Umbilical cord (tissue), 2 donors: ENCODE results near the gene CTNNA3. TPM values are rescaled to one million over a fixed set of nuclear protein-coding genes. Genes with fewer than 3 reads are reported as not detected.
"Not testable (repeated sequence)": the region's sequence is repeated elsewhere in the genome, so short reads cannot be mapped to it uniquely, and the experiment has no call there.

ENCODE experiments used
- DNase-seq: peaks from one replicate; pipeline ENCODE4 v3.0.0-alpha.2; 2015; ENCODE audit warnings: low spot score
- total RNA-seq: library from RNA; depleted of rRNA; stranded (reverse); fragments of >200 nt; gene quantifications from one replicate; pipeline ENCODE4 v1.2.3, GENCODE V29; 2014; ENCODE audit warnings: low replicate concordance; ENCODE audit not compliant: insufficient read depth

Gene CTNNA3
- 32.7 TPM for total RNA-seq

- DNase-seq: peak; percentile 80
Observed at GRCh38 chr10:67696029-67696428, at the start of gene CTNNA3. Gene CTNNA3 (minus strand): TSS chr10:67696195.

GRCh38 chr10:67735430-67735829 is 39.4 kb upstream of the CTNNA3 start:
- DNase-seq: no peak

GRCh38 chr10:67733511-67733910 is 37.5 kb upstream of the CTNNA3 start:
- DNase-seq: no peak

GRCh38 chr10:67725567-67725966 is 29.6 kb upstream of the CTNNA3 start:
- no peak for DNase-seq

GRCh38 chr10:67723601-67724000 is 27.6 kb upstream of the CTNNA3 start:
- no peak for DNase-seq

GRCh38 chr10:67722113-67722512 is 26.1 kb upstream of the CTNNA3 start:
- no peak for DNase-seq

- not testable (repeated sequence) for DNase-seq
Observed at GRCh38 chr10:67716455-67716854, 20.5 kb upstream of the CTNNA3 start.

GRCh38 chr10:67705921-67706320 is 9.9 kb upstream of the CTNNA3 start:
- DNase-seq: no peak

GRCh38 chr10:67699613-67700270 is 3.7 kb upstream of the CTNNA3 start:
- not testable (repeated sequence) for DNase-seq

GRCh38 chr10:67698164-67698563 is 2.2 kb upstream of the CTNNA3 start:
- no peak for DNase-seq

GRCh38 chr10:67697724-67698131 is 1.7 kb upstream of the CTNNA3 start:
- peak; percentile 63 for DNase-seq

- DNase-seq: no peak
Observed at GRCh38 chr10:67696679-67697078, 684 bp upstream of the CTNNA3 start.

- peak; percentile 72 for DNase-seq
Observed at GRCh38 chr10:67695555-67695954, 440 bp downstream of the CTNNA3 start.

- DNase-seq: not testable (repeated sequence)
Observed at GRCh38 chr10:67691861-67692260, 4.1 kb downstream of the CTNNA3 start.

- DNase-seq: not testable (repeated sequence)
Observed at GRCh38 chr10:67690540-67690939, 5.5 kb downstream of the CTNNA3 start.

GRCh38 chr10:67684140-67684539 is 11.9 kb downstream of the CTNNA3 start:
- DNase-seq: not testable (repeated sequence)

GRCh38 chr10:67678335-67678974 is 17.5 kb downstream of the CTNNA3 start:
- no peak for DNase-seq

GRCh38 chr10:67676208-67676825 is 19.7 kb downstream of the CTNNA3 start:
- no peak for DNase-seq

- no peak for DNase-seq
Observed at GRCh38 chr10:67670401-67670800, 25.6 kb downstream of the CTNNA3 start.

- DNase-seq: peak; percentile 45
Observed at GRCh38 chr10:67669978-67670377, 26.0 kb downstream of the CTNNA3 start.

GRCh38 chr10:67668448-67668847 is 27.5 kb downstream of the CTNNA3 start:
- no peak for DNase-seq

GRCh38 chr10:67667035-67667425 is 29.0 kb downstream of the CTNNA3 start:
- DNase-seq: no peak
